HCT116 (cell line): ENCODE measurements around the gene PI4K2A. TPM values are rescaled to one million over a fixed set of nuclear protein-coding genes. Genes with fewer than 3 reads are reported as not detected.

ENCODE experiments used
- ATAC-seq: fragments of 200-7000 bp; cut with Tn5 transposase; 2 replicates; pipeline ENCODE4 v1.9.1; 2020; ENCODE audit warnings: mild to moderate bottlenecking, moderate library complexity
- BruUV-seq: library from RNA; stranded (reverse); fragments of 400-500 nt; replicated peaks from 2 replicates; lab custom pipeline; 2021; lab: Mats Ljungman, UMichigan
- CTCF ChIA-PET: fragments of 300-600 bp; sonication (Branson Sonifier 250); formaldehyde crosslinking; loops from one replicate; lab custom pipeline; 2021; ENCODE audit warnings: antibody characterized with exemption; lab: Charles Lee
- POLR2A ChIA-PET: fragments of 300-600, 350-600 bp; sonication (Branson Sonifier 250); formaldehyde crosslinking; loops from one replicate; lab custom pipeline; 2021; ENCODE audit warnings: antibody characterized with exemption; lab: Charles Lee
- RAD21 ChIA-PET, 2 experiments: fragments of 300-600 bp; sonication (Branson Sonifier 250); formaldehyde crosslinking; loops; one replicate each; lab custom pipeline; 2023; ENCODE audit warnings: low total read pairs in 2 of 2; ENCODE audit not compliant: uncharacterized antibody in 2 of 2, unreplicated experiment in 2 of 2, low non-redundant PET in 1 of 2; lab: Charles Lee
- DNase-seq: peaks from one replicate; pipeline ENCODE4 v3.0.0-alpha.2; 2010; ENCODE audit warnings: low read depth, low spot score
- H2AFZ ChIP-seq: fragments of 200-600 bp; shearing (Covaris generic), sonication (generic); 2 replicates; pipeline ENCODE4 v1.6.1; 2017; ENCODE audit warnings: low read depth, mixed run types, mixed read lengths, antibody characterized with exemption, low read length; ENCODE audit not compliant: poor library complexity, severe bottlenecking
- H3K27ac ChIP-seq: 2 replicates; pipeline ENCODE4 v1.5.1; 2012; ENCODE audit warnings: low read depth, low read length
- H3K27me3 ChIP-seq: fragments of 200-600 bp; sonication (generic); 2 replicates; pipeline ENCODE4 v1.6.1; 2016; ENCODE audit warnings: mixed run types, low read length, mixed read lengths; ENCODE audit not compliant: insufficient read depth
- H3K36me3 ChIP-seq, 2 experiments: fragments of 200-500 bp in 1 of 2; fragments of 200-600 bp in 1 of 2; sonication (Bioruptor generic) in 1 of 2; sonication (generic) in 1 of 2; 2 replicates each; pipeline versions ENCODE4 v1.5.1 to v1.6.1; 2014 to 2016; ENCODE audit warnings: low read length in 2 of 2, inconsistent platforms in 1 of 2, mixed read lengths in 1 of 2, mixed run types in 1 of 2; ENCODE audit not compliant: insufficient read depth in 2 of 2, control insufficient read depth in 1 of 2
- H3K4me1 ChIP-seq, 2 experiments: fragments of 200-600 bp in 1 of 2; sonication (generic) in 1 of 2; 2 replicates each; pipeline versions ENCODE4 v1.5.1 to v1.6.1; 2012 to 2017; ENCODE audit warnings: low read length in 2 of 2, inconsistent platforms in 1 of 2, mild to moderate bottlenecking in 1 of 2, mixed read lengths in 1 of 2, mixed run types in 1 of 2, moderate library complexity in 1 of 2; ENCODE audit not compliant: insufficient read depth in 2 of 2, control insufficient read depth in 1 of 2
- H3K4me2 ChIP-seq: fragments of 200-600 bp; sonication (generic); 2 replicates; pipeline ENCODE4 v1.6.1; 2017; ENCODE audit warnings: mixed run types, low read length, mixed read lengths
- H3K4me3 ChIP-seq, 2 experiments: fragments of 200-600 bp in 1 of 2; sonication (generic) in 1 of 2; replicated peaks in 1 of 2; 2 replicates each; pipeline ENCODE4 v1.5.1; 2011 to 2016; ENCODE audit warnings: low read length in 2 of 2, control low read depth in 1 of 2, low read depth in 1 of 2, mild to moderate bottlenecking in 1 of 2, mixed read lengths in 1 of 2, mixed run types in 1 of 2
- H3K79me2 ChIP-seq: fragments of 200-600 bp; sonication (generic); 2 replicates; pipeline ENCODE4 v1.6.1; 2017; ENCODE audit warnings: mild to moderate bottlenecking, mixed run types, low read length, moderate library complexity, mixed read lengths; ENCODE audit not compliant: insufficient read depth
- H3K9ac ChIP-seq: fragments of 200-600 bp; sonication (generic); 2 replicates; pipeline ENCODE4 v1.6.1; 2016; ENCODE audit warnings: low read length, mixed read lengths
- H3K9me2 ChIP-seq: fragments of 200-600 bp; sonication (generic), shearing (Covaris generic); 2 replicates; pipeline ENCODE4 v1.6.1; 2017; ENCODE audit warnings: mixed run types, mild to moderate bottlenecking, moderate library complexity; ENCODE audit not compliant: insufficient read depth
- H3K9me3 ChIP-seq, 2 experiments: fragments of 200-500 bp in 1 of 2; fragments of 200-600 bp in 1 of 2; sonication (Bioruptor generic) in 1 of 2; sonication (generic) in 1 of 2; 2 replicates each; pipeline ENCODE4 v1.6.1; 2014 to 2017; ENCODE audit warnings: low read length in 2 of 2, mixed read lengths in 2 of 2, inconsistent platforms in 1 of 2, low read depth in 1 of 2, mild to moderate bottlenecking in 1 of 2, mixed run types in 1 of 2, moderate library complexity in 1 of 2; ENCODE audit not compliant: control insufficient read depth in 1 of 2, insufficient read depth in 1 of 2
- H4K20me1 ChIP-seq: fragments of 200-600 bp; sonication (generic), shearing (Covaris generic); 2 replicates; pipeline ENCODE4 v1.6.1; 2017; ENCODE audit warnings: mixed run types, mild to moderate bottlenecking, moderate library complexity; ENCODE audit not compliant: insufficient read depth
- ATF3 ChIP-seq: IDR thresholded peaks from 2 replicates; pipeline ENCODE4 v1.6.1; 2012
- CBX3 ChIP-seq: IDR thresholded peaks from 2 replicates; pipeline ENCODE4 v1.6.1; 2012; ENCODE audit warnings: low read depth
- CEBPB ChIP-seq: IDR thresholded peaks from 2 replicates; pipeline ENCODE4 v1.6.1; 2012; ENCODE audit warnings: low read depth
- EGR1 ChIP-seq: IDR thresholded peaks from 2 replicates; pipeline ENCODE4 v1.6.1; 2012; ENCODE audit warnings: low read depth
- ELF1 ChIP-seq: IDR thresholded peaks from 2 replicates; pipeline ENCODE4 v1.6.1; 2012; ENCODE audit warnings: low read depth, borderline replicate concordance
- EZH2 ChIP-seq: fragments of 200-600 bp; sonication (generic); IDR thresholded peaks from 2 replicates; pipeline ENCODE4 v1.6.1; 2017; ENCODE audit warnings: antibody characterized with exemption, mixed run types
- EZH2phosphoT487 ChIP-seq: fragments of 200-600 bp; IDR thresholded peaks from 2 replicates; pipeline ENCODE4 v1.6.1; 2018; ENCODE audit warnings: antibody characterized with exemption, borderline replicate concordance
- FOSL1 ChIP-seq: IDR thresholded peaks from 2 replicates; pipeline ENCODE4 v1.6.1; 2012; ENCODE audit warnings: low read depth
- JUND ChIP-seq: IDR thresholded peaks from 2 replicates; pipeline ENCODE4 v1.6.1; 2012
- POLR2A ChIP-seq: IDR thresholded peaks from 2 replicates; pipeline ENCODE4 v1.7.0; 2011; ENCODE audit warnings: borderline replicate concordance; ENCODE audit not compliant: insufficient read depth, insufficient read length; ENCODE audit errors: extremely low read depth
- POLR2AphosphoS5 ChIP-seq: IDR thresholded peaks from 2 replicates; pipeline ENCODE4 v1.6.1; 2011; ENCODE audit warnings: mild to moderate bottlenecking, low read depth, low read length, moderate library complexity
- RAD21 ChIP-seq: IDR thresholded peaks from 2 replicates; pipeline ENCODE4 v1.6.1; 2012; ENCODE audit warnings: low read depth, mild to moderate bottlenecking
- REST ChIP-seq: IDR thresholded peaks from 2 replicates; pipeline ENCODE4 v1.6.1; 2012; ENCODE audit warnings: low read depth
- SIN3A ChIP-seq: IDR thresholded peaks from 2 replicates; pipeline ENCODE4 v1.6.1; 2012; ENCODE audit warnings: low read depth
- SP1 ChIP-seq: IDR thresholded peaks from 2 replicates; pipeline ENCODE4 v1.6.1; 2012; ENCODE audit warnings: low read depth
- SRF ChIP-seq: IDR thresholded peaks from 2 replicates; pipeline ENCODE4 v1.6.1; 2012; ENCODE audit warnings: low read depth
- YY1 ChIP-seq: IDR thresholded peaks from 2 replicates; pipeline ENCODE4 v1.6.1; 2011; ENCODE audit warnings: low read length, low read depth, moderate library complexity, mild to moderate bottlenecking; ENCODE audit not compliant: insufficient replicate concordance; ENCODE audit errors: extremely low read depth
- intact Hi-C: fragments of 100-400 bp; cut with micrococcal nuclease; formaldehyde crosslinking; loops from 2 replicates; pipeline ENCODE4 v1.10.0; 2022
- total RNA-seq: library from RNA; stranded (reverse); gene quantifications from one replicate; pipeline ENCODE4 v1.2.1, GENCODE V29; 2021; ENCODE audit not compliant: unreplicated experiment
- TF ChIP-seq, protein P1 (sequence below): IDR thresholded peaks from 2 replicates; pipeline ENCODE4 v1.6.1; 2012

Gene PI4K2A
- total RNA-seq, 1 experiment from 2014 or later, result 20.0 TPM

GRCh38 chr10:97650726-97651125, 10.3 kb downstream of the PI4K2A start:
- ATAC-seq (no peak), DNase-seq (no peak)
- ChIA-PET RAD21 (no interaction called here), CTCF (no interaction called here), POLR2A (no interaction called here)
- peaks cover 46 to 59% of the 10 kb centered on the region in 2 experiments for H3K4me1 ChIP-seq
- peaks cover 7 to 25% of the 10 kb centered on the region in 2 experiments; a peak in 3 of 4 replicates for H3K36me3 ChIP-seq
- BruUV-seq, result no TSS peak
- H3K79me2 ChIP-seq, result peaks cover 30% of the 10 kb centered on the region
- H3K27ac ChIP-seq, result peak overlapping the region; percentile 60; the same call in 1 of the 2 replicates
- no peak overlapping the region for H3K9ac ChIP-seq
- H3K4me3 ChIP-seq, result no peak overlapping the region
- H3K27me3 ChIP-seq, result no peaks in the 10 kb centered on the region
- TF ChIP-seq SRF, result no peak
- TF ChIP-seq SP1, result no peak
- TF ChIP-seq ELF1, result no peak
- no peaks in the 10 kb centered on the region for H3K9me3 ChIP-seq
- H2AFZ ChIP-seq, result no peak overlapping the region
- H3K4me2 ChIP-seq, result peak overlapping the region; percentile 65
- no peaks in the 10 kb centered on the region for H3K9me2 ChIP-seq
- H4K20me1 ChIP-seq, result no peaks in the 10 kb centered on the region
- intact Hi-C loops, result no loop called here

GRCh38 chr10:97651773-97652172, 11.3 kb downstream of the PI4K2A start:
- DNase-seq (peak; percentile 83), ATAC-seq (peak; percentile 77)
- ChIA-PET POLR2A (no interaction called here), RAD21 (no interaction called here), CTCF (no interaction called here)
- no peaks in the 10 kb centered on the region for H3K27me3 ChIP-seq
- H3K9me2 ChIP-seq, result no peaks in the 10 kb centered on the region
- H3K4me3 ChIP-seq, result no peak overlapping the region; a peak in 1 of 4 replicates
- H2AFZ ChIP-seq, result no peak overlapping the region
- TF ChIP-seq SIN3A (no peak), POLR2A (no peak), RAD21 (peak; percentile 22; the same call in 1 of the 2 replicates), SP1 (peak; percentile 93), POLR2AphosphoS5 (peak; percentile 60), FOSL1 (peak; percentile 91), CBX3 (peak; percentile 94), ELF1 (no peak), ATF3 (0 out of 2 replicates have a peak, but pooled peaks have one; percentile 14), CEBPB (peak; percentile 82), REST (no peak), EZH2phosphoT487 (no peak), EGR1 (peak; percentile 25; the same call in 1 of the 2 replicates), JUND (peak; percentile 92), YY1 (peak; percentile 33), EZH2 (no peak), SRF (no peak)
- TF ChIP-seq, protein P1, sequence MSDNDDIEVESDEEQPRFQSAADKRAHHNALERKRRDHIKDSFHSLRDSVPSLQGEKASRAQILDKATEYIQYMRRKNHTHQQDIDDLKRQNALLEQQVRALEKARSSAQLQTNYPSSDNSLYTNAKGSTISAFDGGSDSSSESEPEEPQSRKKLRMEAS, result peak; percentile 45; the same call in 1 of the 2 replicates
- peak overlapping the region; percentile 65 for H3K4me2 ChIP-seq
- peak overlapping the region; percentile 60 for H3K27ac ChIP-seq
- H3K4me1 ChIP-seq, result peaks cover 46 to 59% of the 10 kb centered on the region in 2 experiments
- no peaks in the 10 kb centered on the region for H3K9me3 ChIP-seq
- H3K79me2 ChIP-seq, result peaks cover 30% of the 10 kb centered on the region
- intact Hi-C loops, result no loop called here
- BruUV-seq, result no TSS peak
- no peaks in the 10 kb centered on the region for H4K20me1 ChIP-seq
- H3K36me3 ChIP-seq, result peaks cover 12 to 36% of the 10 kb centered on the region in 2 experiments
- H3K9ac ChIP-seq, result peak overlapping the region; percentile 30
